ENCODE data around the gene KRTAP5-3.

DNA sequence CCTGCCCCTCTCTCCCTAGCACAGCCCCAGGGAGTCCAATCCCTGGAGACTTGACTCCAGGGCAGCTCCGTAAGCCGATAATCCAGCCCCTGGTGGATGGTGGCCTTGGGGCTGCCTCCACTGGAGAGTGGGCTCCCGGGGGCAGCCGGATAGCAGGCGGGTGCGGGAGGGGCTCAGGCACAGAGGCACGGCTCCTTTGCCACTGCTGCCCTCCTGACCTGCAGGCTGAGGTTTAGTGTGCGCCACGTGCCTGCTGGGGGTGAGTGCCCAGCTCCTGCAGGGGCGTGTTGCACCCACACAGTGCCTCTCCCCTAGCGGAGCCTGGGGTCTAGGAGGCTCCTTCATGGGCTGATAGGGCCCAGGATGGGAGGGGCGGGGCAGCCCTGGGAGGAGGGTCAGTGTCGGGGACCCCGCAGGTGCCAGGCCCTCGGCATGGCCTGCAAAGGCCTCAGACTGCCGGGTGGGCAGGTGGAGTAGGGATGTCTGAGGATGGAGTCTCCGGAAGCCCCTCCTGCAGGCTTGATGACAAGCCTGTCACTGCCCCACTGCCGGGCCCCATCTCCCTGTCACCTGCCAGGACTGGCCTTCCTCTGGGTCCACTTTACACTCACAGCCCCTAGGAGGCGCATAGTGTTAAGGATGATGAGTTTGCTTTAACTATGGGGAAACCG, 41.7 kb downstream of the KRTAP5-3 start:
- TF ChIP-seq, protein P1, sequence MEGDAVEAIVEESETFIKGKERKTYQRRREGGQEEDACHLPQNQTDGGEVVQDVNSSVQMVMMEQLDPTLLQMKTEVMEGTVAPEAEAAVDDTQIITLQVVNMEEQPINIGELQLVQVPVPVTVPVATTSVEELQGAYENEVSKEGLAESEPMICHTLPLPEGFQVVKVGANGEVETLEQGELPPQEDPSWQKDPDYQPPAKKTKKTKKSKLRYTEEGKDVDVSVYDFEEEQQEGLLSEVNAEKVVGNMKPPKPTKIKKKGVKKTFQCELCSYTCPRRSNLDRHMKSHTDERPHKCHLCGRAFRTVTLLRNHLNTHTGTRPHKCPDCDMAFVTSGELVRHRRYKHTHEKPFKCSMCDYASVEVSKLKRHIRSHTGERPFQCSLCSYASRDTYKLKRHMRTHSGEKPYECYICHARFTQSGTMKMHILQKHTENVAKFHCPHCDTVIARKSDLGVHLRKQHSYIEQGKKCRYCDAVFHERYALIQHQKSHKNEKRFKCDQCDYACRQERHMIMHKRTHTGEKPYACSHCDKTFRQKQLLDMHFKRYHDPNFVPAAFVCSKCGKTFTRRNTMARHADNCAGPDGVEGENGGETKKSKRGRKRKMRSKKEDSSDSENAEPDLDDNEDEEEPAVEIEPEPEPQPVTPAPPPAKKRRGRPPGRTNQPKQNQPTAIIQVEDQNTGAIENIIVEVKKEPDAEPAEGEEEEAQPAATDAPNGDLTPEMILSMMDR (IDR thresholded peaks at IDR 0.05): no peak
- TF ChIP-seq POLR2A (IDR thresholded peaks at IDR 0.05): no peak

Data from thyroid gland (tissue), 4 donors.